M059J (cell line): ENCODE results near the gene GRAP. TPM values are rescaled to one million over a fixed set of nuclear protein-coding genes. Genes with fewer than 3 reads are reported as not detected.

ENCODE experiments used
- DNase-seq: peaks from one replicate; pipeline ENCODE4 v3.0.0-alpha.2; 2012; ENCODE audit warnings: low read depth
- total RNA-seq: library from RNA; depleted of rRNA; stranded (reverse); fragments of >200 nt; shearing (Covaris generic); gene quantifications from 2 replicates; pipeline ENCODE4 v1.2.3, GENCODE V29; 2014

Gene GRAP
- total RNA-seq, 1 experiment from 2014 or later, result 0.07 TPM

GRCh38 chr17:19002805-19003542 lies 43.8 kb downstream of the GRAP start:
- peak; percentile 52 for DNase-seq

GRCh38 chr17:19001907-19002590 lies 44.7 kb downstream of the GRAP start:
- no peak for DNase-seq

GRCh38 chr17:19000531-19001325 lies 46.0 kb downstream of the GRAP start:
- DNase-seq, result peak; percentile 50

- DNase-seq, result no peak
Observed at GRCh38 chr17:18999911-19000310, 46.8 kb downstream of the GRAP start.

- DNase-seq, result no peak
Observed at GRCh38 chr17:18999394-18999793, 47.4 kb downstream of the GRAP start.

- no peak for DNase-seq
Observed at GRCh38 chr17:18997650-18998196, 49.0 kb downstream of the GRAP start.

- DNase-seq, result no peak
Observed at GRCh38 chr17:18996458-18996857, 50.3 kb downstream of the GRAP start.

- no peak for DNase-seq
Observed at GRCh38 chr17:18995220-18995619, 51.5 kb downstream of the GRAP start.

GRCh38 chr17:18994631-18995030 lies 52.1 kb downstream of the GRAP start:
- DNase-seq, result no peak

- DNase-seq, result no peak
Observed at GRCh38 chr17:18993905-18994526, 52.7 kb downstream of the GRAP start.

- DNase-seq, result no peak
Observed at GRCh38 chr17:18992454-18993130, 54.2 kb downstream of the GRAP start.

GRCh38 chr17:18991531-18992315 lies 55.0 kb downstream of the GRAP start:
- DNase-seq, result no peak

- DNase-seq, result no peak
Observed at GRCh38 chr17:18990331-18990730, 56.4 kb downstream of the GRAP start.

- no peak for DNase-seq
Observed at GRCh38 chr17:18988546-18989173, 58.1 kb downstream of the GRAP start.

- no peak for DNase-seq
Observed at GRCh38 chr17:18987862-18988545, 58.8 kb downstream of the GRAP start.

GRCh38 chr17:18987230-18987610 lies 59.5 kb downstream of the GRAP start:
- DNase-seq, result no peak

GRCh38 chr17:18986541-18987229 lies 60.1 kb downstream of the GRAP start:
- no peak for DNase-seq

GRCh38 chr17:18985475-18985874 lies 61.3 kb downstream of the GRAP start:
- no peak for DNase-seq
